ENCODE results near the gene CYBB.
"Not testable (repeated sequence)": the region's sequence is repeated elsewhere in the genome, so short reads cannot be mapped to it uniquely, and the experiment has no call there.

The CYBB gene
- 0 to 0.13 reads per million in 2 donors for total RNA-seq

DNA sequence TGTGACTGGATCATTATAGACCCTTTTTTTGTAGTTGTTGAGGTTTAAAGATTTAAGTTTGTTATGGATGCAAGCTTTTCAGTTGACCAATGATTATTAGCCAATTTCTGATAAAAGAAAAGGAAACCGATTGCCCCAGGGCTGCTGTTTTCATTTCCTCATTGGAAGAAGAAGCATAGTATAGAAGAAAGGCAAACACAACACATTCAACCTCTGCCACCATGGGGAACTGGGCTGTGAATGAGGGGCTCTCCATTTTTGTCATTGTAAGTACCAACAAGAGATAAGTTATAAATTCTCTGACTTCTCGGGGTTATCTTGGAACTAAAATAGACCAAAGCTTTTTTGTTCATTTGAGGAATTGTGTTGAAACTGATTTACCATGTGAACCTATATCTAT lies at the start of gene CYBB:
TSS of gene CYBB (plus strand) at position 203 of the 400 bp plus-strand sequence. CDS start at position 222, 19 bp downstream.
- DNase-seq = no peak

DNA sequence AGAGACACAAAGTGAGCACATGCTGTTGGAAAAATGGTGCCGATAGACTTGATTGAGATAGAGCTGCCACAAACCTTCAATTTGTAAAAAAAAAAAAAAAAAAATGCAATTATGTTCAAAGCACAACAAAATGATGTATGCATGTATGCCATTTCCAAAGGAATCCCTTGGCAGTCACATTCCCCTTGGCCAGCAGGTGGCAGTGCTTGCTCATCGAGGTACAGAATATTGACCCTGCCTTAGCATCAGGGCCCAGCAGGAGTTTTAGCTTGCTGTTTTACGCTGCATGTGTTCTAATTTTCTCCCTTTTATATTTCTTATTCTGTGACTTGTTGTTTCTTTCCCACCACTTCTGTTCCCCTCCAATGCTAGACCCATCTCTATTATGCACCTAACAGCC lies 34.5 kb upstream of the CYBB start:
- DNase-seq = peak; percentile 36 to 73 (median 62)

DNA sequence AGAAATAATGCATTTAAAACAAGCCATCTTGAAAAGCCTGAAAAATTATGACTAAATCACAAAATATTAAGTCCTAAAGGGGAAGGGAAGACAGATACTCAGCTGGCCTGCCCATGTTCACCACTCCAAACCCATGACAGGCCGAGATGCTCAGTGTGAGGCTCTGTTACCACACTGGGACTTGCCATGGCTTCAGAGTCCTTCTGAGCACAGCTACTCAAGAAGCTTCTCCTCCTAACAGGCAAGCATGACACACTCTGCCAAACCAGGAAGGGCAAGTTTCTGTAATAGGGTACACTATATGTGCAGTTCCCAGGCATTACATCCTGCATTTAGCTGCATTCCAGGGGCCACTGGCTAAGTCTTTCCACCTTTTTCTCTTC lies 34.0 kb upstream of the CYBB start:
- no peak for DNase-seq

DNA sequence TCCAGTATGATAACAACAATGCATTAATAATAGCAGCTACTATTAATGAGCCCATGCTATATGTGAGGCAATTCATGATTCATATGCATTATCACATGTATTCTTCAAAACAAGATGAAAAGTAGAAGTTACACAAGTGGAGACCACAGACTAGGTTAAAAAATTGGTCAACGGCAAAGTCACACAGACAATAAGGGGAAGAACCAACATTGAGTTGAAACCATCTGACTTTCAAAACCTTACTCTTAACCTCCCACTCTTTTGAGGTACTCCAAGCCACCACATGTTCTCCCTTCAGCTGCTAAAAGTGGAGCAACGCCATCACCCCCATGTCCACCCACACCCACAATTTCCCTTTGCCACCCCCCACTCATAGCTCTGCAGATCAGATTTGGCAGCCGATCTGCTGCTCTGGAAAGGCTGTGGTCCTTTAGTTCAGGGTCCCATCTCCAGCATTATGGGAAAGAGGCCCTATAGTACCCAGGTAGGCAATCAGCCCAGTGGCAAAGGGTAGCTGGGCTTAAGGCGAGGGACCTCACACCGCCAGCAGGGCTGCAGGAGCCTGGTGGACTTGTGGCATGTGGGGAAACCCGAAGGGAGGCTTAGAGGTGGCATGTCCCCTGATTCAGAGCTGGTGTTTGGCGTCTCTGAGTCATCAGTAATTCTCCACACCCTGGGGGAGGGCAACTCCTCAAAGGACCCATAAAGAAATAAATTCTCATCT lies 33.5 kb upstream of the CYBB start:
- DNase-seq = peak in 1 of 5 experiments; percentile 48

DNA sequence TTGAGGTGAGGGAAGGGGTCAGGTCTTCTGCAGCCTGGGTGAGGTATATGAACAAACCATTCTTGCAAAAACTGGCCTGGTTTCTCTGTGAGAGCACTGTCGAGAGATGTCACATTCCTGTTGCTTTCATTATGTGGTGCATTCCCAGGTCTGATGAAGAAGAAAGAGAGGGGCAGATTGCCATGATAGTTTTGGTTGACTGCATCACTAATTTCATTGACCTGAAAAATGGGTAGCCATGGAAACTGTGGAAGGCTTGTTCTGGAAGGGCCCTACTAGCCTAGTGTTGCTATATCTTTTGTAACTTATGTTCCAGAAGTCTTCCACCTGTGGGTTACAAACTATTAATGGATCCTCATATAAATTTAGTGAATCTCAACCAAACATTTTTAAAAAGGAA lies 32.9 kb upstream of the CYBB start:
- DNase-seq = no peak

DNA sequence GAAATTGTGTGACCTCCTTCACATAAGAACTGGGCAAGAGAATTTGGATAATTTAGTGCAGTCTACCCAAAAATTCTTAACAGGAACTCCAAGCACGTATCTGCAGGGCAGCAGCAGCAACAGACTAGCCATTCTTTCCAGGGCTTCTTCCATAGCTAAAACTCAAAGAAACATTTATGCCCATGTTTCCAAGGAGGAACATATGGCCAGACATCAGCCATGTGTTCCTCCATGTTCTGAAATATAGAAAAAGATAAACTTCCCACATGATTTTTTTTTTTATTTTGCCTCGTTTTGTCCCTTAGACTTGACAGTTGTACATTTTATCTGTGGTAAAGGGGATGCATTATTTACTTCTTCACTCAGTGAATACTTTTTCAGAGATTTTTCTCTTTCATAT lies 27.6 kb upstream of the CYBB start:
- no peak for DNase-seq

DNA sequence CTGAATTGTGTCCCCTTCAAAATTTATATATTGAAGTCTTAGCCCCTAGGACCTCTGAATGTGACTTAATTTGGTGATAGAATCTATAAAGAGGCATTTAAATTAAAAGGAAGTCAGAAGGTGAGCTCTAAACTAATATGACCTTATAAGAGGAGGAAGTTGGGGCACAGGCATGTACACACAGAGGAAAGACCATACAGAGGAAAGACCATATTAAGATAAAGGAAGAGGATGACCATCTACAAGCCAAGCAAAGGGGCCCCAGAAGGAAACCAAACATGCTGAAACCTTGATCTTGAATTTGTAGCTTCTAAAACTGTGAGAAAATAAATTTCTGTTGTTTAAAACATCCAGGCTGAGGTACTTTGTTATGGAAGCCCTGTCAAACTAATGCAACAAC lies 26.9 kb upstream of the CYBB start:
- DNase-seq = peak in 1 of 5 experiments; percentile 17

DNA sequence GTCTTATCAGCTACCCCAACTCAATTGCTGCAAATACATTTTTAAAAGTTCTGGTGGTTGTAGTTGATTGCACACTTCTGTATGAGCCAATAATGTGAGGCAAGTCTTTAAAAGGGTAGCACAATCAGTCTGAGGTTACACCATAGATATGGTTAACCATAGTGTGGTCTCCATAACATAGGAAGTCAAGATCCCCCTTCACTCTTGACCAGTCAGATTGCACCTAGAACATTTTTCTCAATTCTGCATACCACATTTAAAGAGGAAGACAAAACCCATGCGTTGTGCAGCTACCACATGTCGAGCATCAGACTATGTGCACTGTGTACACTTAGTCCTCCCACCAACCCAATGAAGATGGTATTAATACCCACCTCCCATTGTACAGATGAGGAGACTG lies 26.5 kb upstream of the CYBB start:
- peak in 1 of 5 experiments; percentile 77 for DNase-seq

DNA sequence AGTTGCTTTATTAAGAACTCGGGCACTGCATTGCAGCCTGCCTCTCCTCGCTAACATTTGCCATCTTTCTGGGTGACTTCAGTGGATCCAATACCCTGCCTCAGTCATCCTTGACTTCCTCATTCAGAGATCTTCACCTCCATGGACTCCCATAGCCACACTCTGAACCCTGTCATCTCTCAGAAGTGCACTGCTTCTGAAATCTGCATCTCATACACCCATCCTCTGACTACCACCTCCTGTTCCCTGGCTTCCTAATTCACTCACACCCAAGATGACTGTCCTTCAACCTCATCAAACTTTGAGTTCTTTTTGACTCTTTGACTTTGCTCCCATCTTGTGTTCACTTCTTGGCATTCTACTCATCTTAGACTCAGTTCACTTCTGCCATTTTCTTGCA lies 25.3 kb upstream of the CYBB start:
- DNase-seq = peak in 1 of 5 experiments; percentile 41

DNA sequence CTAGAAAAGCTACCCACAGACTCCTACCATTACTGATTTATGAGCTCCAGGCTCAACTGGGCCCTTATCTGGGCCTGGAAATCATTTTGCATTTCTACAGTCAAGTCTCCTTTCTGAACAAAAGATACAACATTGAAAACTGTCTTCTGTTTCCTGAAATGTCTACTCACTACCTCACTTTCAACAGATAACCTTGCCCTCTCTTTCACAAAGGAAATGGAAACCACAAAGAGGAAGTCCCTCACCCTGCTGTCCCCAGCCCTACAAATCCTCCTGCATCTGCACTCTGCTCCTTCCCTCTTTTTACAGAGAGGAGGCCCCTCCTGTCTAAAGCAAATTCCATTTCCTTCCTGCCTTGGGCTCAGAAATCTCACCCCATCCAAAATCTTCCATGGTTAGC lies 24.8 kb upstream of the CYBB start:
- DNase-seq = peak in 2 of 5 experiments; percentile 41 to 87

DNA sequence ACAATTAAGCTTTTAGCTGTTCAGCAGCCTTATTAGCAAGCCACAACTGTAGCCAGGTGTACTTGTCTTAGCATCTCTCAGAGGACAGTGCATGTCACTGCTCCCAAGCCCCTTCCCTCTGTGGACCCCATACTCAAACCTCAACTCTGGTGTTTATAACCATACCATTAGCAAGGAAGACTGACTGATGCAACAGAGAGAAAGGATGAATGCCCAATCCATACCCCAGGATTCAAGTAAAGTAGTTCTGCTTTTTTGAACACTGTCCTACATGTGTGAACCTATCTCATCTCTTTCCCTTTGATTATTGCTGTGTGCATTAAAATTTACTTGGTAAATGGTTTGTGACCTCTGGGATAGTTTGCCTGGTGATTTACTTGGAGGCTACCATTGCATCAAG lies 22.8 kb upstream of the CYBB start:
- no peak for DNase-seq

DNA sequence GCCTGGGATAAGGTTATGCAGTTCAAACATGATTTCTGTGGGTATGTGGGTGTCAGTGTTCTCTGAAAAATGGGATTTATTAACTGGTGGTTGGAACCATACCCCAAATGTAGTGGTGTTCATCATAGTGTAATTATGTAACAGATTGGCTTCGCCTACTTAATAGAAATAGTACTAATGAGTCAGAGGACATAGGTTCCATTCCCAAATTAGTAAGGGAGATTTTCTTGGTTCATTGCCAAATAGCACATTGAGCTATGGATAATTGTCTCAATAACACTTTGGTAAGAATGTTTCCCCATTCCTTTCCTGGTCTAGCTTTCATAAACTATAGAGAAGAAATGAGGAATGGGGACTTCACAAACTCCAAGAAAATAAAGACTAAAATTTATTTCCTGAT lies 20.5 kb upstream of the CYBB start:
- no peak for DNase-seq

DNA sequence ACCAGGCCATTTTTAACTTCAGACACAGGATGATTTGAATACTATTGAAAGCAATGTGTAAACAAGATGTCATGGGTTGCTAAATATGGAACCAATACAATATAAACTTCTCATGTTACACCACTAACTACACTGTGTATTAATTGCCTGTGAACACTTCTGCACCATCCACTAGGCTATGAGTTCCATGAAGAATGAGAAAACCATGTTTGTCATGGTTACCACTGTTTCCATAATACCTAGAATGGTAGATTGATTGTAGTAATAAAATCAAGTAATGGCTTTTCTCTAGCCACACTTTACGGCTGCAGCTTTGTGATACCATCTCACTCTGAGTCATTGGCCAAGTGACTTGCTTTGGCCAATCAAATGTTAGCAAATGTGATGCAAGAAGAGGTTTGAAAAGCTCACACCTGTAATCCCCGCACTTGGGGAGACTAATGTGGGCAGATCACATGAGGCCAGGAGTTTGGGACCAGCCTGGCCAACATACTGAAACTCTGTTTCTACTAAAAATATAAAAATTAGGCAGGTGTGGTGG lies 19.9 kb upstream of the CYBB start:
- DNase-seq = peak in 1 of 5 experiments; percentile 3

DNA sequence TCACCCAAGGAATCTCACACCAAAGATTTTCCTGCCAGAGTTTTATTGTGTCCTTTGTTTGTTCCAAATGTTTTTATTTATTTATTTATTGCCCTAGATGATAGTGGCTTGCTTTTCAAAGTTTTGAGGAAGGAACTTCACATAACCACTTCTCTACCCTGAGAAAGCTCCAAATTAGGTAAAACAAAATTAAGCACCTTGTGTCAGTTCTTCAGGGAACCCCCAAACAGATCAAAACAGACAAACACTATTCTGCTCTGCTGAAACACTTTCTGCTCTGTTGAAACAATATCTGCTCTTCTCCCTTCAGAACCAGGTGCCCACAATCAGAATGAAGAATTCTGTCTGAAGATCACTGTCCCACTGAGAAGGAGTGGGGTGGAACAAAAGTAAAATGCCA lies 16.5 kb upstream of the CYBB start:
- no peak for DNase-seq

DNA sequence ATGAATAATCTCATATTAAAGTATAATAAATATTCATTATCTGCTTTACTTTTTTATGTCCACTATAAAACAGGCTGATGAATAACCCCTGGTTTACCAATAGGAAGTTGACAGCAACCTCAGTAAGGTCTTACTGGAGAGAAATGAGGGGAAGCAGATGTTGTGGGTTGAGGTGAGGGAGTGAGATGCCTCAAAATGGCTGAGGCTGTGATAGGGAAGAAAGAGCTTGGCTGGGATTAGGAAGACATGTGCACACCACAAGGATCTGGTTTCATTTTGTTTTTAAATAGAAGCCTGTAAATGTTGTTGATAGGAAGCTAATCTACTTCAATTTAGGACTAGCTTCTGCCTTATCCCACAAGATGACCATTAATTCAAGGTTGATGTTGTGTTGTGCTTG lies 14.4 kb upstream of the CYBB start:
- no peak for DNase-seq

DNA sequence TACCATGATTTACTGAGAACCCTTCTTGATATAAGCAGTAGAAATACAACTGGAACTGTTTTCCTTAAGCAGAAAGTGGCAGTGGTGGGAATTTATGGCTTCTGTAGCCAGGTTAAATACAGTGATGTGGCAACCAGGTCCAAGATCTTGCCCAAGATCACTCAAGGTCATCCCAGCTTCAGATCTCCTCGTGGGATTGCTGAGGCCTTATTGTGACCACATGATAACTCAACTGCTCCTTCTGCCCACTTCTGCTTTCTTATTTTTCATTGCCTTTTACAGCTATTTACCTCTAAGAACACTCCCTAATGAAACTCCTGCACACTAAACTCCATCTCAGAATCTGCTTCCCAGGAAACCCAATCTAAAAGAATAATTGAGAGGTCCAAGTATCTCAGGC lies 12.4 kb upstream of the CYBB start:
- DNase-seq = no peak

DNA sequence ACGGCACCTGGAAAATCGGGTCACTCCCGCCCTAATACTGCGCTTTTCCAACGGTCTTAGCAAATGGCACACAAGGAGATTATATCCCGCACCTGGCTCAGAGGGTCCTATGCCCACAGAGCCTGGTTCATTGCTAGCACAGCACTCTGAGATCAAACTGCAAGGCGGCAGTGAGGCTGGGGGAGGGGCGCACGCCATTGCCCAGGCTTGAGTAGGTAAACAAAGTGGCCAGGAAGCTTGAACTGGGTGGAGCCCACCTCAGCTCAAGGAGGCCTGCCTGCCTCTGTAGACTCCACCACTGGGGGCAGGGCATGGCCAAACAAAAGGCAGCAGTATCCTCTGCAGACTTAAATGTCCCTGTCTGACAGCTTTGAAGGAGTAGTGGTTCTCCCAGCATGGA lies 11.0 kb upstream of the CYBB start:
- not testable (repeated sequence) for DNase-seq

DNA sequence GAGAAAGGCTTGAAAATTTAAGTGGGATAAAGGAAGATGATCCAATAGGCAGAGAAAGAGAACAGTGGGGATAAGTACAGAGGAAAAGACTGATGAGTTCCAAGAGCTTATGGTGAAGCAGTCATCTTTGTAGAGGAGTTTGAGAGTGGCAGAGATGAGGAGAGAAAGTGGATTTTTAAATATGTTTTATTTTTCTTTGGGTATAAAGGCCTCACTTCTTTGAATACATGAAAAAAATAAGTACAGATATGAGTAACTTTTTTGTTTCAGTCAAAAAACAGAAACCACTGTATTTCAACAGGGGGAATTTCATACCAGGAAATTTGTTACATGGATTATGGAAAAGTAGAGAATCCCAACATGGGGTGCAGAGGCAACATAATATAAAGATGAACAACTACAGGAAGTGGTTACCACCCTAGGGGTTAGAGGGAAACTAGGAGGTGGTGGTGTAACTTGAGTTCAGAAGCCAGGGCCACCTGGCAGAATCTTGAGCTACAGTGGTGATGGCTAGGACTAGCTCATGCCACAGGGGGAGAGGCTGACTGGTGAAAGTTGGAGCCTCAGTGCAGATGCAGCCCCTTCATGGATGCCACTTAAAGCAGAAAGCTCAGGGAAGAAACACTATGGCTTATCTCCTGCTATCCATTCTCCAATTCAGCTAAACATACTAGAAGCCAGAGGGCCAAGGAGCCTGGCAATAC lies 3.4 kb upstream of the CYBB start:
- peak in 1 of 5 experiments; percentile 52 for DNase-seq

DNA sequence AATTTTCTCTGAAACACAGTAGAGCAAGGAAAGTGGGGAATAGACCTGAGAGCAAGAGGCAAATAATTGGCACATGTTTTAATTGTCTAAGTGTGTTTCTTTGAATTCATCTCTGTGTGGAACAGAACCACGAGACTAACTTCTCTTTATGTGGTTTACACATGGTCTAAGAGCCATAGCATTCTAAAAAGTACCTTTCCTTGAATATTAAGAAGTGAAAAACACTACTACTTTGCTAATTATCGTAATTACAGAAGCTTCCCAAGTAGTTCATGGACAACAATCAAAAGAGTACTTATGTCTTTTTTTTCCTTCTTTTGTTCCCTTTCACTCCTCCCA lies 2.9 kb upstream of the CYBB start:
- DNase-seq = no peak

DNA sequence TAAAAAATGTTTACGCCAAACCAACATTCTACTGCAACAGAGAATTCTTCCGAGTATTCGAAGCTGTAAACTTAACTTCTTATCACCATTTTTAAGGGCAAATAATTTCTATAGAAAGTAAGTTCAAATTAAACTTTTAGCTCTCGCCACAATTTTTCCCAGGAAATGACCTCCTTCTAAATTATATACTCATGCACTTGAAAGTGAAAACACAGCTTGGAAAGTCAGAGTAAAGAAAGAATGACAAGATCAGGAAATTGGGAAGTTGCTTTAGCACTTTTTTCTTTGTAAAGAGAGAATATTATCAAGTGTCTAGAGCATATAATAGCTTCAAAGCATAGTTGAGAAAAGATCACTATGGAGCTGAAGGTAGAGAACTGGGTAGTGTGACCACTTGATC lies 1.2 kb downstream of the CYBB start:
- DNase-seq = no peak

DNA sequence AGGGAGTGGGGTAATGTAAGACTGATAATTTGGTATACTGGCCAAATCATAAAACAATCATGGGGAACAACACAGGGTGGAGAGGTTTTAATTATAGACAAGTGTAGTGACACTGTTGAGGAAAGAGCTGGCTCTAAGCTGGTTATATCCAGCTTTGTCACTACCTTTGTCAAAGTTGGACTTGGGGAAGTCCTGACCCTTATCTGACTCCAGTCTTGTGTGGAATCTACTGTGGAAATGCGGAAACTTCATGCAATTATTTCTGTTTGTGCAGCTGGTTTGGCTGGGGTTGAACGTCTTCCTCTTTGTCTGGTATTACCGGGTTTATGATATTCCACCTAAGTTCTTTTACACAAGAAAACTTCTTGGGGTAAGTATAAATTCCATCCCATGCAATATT lies 2.0 kb downstream of the CYBB start:
- no peak for DNase-seq

DNA sequence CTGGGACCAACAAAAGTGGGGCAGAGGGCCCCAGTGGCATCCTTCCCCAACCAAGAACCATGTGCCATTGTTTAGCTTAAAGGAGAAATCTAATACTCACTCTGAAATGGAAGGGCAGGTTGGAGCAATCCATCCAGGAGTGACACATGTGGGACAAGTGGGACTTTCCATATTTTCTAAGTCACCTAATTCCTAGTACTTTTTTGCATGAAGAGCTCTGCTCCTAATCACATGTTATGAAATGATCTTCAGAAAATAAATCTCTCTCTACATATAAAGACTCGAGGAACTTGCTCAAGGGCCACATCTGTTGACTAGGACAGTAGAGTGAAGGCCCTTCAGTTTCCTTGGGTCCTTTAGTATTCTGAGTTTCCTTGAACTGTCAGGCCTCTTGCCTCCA lies 2.5 kb downstream of the CYBB start:
- DNase-seq = no peak

DNA sequence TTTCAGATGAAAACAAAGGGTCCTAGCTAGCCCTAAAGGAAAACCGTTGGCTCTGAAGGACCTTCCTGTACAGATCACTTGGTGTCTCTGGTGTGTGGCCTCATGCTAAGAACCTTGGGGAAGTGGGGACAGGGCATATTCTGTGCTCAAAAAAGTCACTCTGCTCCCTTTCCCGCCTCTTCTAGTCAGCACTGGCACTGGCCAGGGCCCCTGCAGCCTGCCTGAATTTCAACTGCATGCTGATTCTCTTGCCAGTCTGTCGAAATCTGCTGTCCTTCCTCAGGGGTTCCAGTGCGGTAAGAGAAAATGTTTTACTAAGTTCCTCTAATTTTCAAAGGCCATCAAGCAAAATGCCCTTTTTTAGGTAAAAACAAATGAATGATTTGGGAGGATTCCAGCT lies 3.4 kb downstream of the CYBB start:
- no peak for DNase-seq

DNA sequence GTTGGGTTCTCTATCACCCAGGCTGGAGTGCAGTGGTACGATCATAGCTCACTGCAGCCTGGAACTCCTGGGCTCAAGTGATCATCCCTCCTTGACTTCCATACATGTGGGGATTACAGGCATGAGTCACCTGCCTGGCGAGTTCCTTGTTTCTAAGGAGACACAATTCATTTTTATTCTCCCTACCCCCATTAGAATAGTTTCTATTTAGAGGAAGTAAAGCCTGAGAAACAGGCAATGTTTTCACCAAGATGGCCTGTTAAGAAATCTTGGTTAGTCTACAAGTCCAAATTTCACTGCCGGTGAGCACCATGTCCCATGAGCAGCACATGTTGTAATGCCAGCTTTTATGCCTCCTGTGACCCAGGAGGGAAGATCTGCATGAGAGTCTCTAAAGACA lies 5.7 kb downstream of the CYBB start:
- DNase-seq = no peak

Measured in T-helper 2 cell (primary cell).